GM20000 (cell line): ENCODE data around the gene NDUFA13.

Source experiments
- DNase-seq: peaks from one replicate; pipeline ENCODE4 v3.0.0; 2012; ENCODE audit warnings: low spot score
- TF ChIP-seq, protein P1 (sequence below): IDR thresholded peaks from 2 replicates; pipeline ENCODE4 v1.5.1; 2012; ENCODE audit warnings: mild to moderate bottlenecking, control low read depth; ENCODE audit errors: extremely low read depth, missing control alignments

The NDUFA13 gene

DNA sequence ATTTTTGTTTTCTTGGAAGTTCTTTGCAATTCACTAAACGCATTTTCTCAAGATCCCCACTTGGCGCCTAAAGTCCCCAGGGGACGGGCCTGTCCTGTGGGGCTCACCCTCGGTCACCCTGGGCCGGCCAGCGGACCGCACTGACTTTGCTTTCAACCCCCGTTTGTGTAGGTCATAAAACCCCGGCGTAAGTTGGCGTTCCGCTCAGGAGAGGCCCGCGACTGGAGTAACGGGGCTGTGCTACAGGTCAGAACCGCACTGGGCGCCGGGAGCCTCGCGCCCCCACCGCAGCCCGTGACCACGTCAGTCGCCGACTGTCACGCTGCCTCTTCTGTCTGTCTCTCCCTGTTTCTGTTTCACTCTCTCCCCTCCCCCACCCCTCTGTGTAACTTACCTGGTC is 14.2 kb upstream of the NDUFA13 start:
- no peak for DNase-seq
- TF ChIP-seq, protein P1, sequence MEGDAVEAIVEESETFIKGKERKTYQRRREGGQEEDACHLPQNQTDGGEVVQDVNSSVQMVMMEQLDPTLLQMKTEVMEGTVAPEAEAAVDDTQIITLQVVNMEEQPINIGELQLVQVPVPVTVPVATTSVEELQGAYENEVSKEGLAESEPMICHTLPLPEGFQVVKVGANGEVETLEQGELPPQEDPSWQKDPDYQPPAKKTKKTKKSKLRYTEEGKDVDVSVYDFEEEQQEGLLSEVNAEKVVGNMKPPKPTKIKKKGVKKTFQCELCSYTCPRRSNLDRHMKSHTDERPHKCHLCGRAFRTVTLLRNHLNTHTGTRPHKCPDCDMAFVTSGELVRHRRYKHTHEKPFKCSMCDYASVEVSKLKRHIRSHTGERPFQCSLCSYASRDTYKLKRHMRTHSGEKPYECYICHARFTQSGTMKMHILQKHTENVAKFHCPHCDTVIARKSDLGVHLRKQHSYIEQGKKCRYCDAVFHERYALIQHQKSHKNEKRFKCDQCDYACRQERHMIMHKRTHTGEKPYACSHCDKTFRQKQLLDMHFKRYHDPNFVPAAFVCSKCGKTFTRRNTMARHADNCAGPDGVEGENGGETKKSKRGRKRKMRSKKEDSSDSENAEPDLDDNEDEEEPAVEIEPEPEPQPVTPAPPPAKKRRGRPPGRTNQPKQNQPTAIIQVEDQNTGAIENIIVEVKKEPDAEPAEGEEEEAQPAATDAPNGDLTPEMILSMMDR: no peak

DNA sequence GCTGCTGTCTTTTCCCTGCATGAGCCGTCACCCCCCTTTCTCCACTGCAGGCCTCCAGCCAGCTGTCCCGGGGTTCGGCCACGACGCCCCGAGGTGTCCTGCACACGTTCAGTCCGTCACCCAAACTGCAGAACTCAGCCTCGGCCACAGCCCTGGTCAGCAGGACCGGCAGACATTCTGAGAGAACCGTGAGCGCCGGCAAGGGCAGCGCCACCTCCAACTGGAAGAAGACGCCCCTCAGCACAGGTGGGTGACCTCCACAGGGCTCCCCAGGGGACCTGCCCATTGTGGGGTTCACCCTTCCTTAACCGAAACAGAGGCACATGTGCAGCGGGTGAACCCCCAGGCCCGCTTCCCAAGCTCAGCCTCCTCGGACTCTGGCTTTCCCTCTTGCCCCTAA is 13.7 kb upstream of the NDUFA13 start:
- no peak for DNase-seq
- TF ChIP-seq, protein P1: no peak

DNA sequence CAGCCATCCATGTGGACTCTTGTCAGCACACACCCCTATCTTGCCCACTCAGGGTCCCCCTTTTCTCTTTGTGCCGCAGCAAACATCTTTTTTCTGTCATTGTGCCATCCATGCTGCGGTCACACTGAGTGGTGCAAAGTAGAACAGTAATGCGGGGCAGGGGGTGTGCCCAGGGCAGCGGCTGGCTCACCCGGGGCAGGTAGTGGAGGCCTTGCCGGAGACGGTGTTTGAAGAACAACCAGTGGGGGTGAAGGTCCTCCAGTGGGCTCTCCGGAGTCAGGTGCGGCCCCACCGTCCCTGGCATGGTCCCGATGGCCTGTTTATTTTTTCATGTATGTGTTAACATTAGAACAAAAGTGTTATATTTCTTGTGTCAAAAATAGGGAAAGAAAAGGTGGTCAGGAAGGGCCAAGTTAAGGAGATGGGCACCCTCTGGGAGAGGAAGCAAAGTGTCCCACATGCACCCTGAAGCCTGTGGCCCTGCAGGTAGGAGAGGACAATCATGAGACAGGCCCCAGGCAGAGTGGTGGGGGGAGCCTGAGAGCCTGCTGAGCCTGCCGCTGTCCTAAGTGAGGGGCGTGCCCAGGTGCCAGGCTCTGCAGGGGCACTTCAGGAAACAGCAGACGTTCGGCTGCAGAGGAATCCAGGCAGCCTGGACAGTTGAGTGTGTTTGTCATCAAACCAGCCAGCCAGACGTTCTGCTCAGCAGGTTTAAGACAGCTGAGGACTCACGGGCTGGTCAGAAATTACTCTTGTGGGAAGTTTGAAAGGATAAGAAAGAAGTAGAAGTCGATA is 13.0 kb upstream of the NDUFA13 start:
- TF ChIP-seq, protein P1: no peak
- DNase-seq: no peak

DNA sequence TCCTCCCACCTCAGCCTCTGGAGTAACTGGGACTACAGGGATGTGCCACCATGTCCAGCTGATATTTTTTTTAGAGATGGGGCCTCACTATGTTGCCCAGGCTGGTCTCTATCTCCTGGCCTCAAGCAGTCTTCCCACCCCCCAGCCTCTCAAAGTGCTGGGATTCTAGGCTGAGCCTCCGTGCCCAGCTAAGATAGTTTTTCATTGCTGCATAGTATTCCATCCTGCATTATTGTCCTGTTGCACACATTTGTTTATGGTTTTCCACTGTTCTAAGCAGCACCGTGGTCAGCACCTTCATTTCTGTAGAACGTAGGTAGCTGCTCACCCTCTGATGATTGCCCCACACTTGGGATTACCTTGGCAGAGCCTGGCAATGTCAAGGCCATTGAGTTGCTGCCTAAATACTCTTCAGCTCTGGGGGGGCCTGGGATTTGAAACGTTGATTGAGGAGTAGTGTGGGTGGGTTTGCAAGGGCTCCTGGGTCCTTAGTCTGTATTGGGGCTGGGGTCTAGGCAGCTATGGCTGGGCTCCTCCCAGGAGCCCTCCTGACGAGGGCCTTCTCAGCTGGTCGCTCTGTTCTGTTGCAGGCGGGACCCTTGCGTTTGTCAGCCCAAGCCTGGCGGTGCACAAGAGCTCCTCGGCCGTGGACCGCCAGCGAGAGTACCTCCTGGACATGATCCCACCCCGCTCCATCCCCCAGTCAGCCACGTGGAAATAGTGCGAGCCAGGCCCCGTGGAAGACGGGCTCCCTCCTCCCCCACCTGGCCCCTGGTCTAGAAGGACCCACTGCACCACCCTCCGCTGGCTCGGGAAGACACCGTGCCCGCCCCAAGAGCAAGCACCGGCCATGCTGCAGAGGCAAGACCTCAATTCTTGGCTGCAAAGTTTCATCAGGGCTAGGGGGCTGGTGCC is 11.0 kb upstream of the NDUFA13 start:
- TF ChIP-seq, protein P1: no peak
- no peak for DNase-seq

DNA sequence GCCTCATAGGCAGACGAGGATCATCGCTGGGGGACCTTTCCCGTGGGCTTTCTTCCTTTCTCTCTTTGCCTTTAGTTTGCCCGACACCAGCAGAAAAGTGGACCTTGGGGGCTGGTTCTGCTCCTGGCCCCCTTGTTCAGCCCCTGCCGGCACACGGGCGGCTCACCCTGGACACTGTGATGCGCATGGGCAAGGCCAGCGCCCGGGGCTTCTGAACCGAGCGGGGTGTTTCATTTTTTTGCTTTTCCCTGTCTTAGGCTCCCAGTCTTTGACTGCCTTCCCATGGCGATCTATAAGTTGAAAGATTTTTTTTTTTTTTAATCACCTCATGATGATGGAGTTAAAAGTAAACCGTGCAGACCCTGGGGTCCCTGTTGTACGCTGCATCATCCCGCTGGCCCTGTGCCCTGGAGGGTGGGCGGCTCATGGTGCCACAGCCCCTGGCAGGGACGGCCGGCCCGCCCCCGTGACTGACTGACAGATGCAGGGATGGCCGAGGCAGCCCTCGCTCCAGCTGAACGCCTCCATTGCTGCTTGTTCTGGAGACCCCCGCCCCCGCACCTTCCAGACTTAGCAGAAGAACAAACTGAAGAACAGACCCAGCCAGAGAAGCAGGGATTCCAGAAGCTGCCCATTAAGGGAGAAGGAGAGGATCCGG is 10.2 kb upstream of the NDUFA13 start:
- no peak for DNase-seq
- TF ChIP-seq, protein P1: no peak

DNA sequence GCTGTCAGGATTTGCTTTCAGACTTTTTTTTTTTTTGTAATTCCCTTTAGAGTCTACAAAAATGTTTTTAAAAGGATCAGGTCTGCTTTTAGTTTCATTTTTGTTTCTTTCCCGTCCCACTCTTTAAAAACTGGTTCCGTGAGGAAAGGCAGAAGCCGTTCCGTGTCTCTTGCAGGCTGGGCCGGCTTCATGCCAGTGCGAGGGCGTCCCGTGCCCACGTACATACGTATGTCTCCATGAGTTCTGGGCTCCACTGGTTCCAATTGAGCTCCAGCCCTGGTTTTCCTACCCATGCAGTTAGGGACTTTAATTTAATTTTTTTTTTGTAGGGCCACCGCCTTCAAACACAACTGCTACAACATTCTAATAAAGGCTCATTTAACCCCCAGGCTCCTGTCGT is 9.4 kb upstream of the NDUFA13 start:
- TF ChIP-seq, protein P1: no peak
- no peak for DNase-seq
